Smooth muscle cell (in vitro differentiated cells): ENCODE results near the gene TMEM121. TPM values are rescaled to one million over a fixed set of nuclear protein-coding genes. Genes with fewer than 3 reads are reported as not detected.

ENCODE experiments used
- DNase-seq: peaks from one replicate; lab custom pipeline; 2025; ENCODE audit not compliant: unreplicated experiment; lab: John Stamatoyannopoulos, UW
- H2AFZ ChIP-seq: fragments of 200-600 bp; sonication (generic); 2 replicates; pipeline ENCODE4 v1.6.0; 2016; ENCODE audit warnings: antibody characterized with exemption, low read depth, mild to moderate bottlenecking
- H3F3A ChIP-seq: fragments of 200-600 bp; sonication (generic); 2 replicates; pipeline ENCODE4 v1.6.0; 2017; ENCODE audit warnings: antibody characterized with exemption, low read depth
- H3K27ac ChIP-seq: fragments of 200-600 bp; sonication (generic); 2 replicates; pipeline ENCODE4 v1.5.1; 2016; ENCODE audit warnings: low read depth, mild to moderate bottlenecking
- H3K27me3 ChIP-seq: fragments of 200-600 bp; sonication (generic); 2 replicates; pipeline ENCODE4 v1.6.1; 2016; ENCODE audit warnings: low read depth, mild to moderate bottlenecking
- H3K36me3 ChIP-seq: fragments of 200-600 bp; sonication (generic); 2 replicates; pipeline ENCODE4 v1.5.1; 2016; ENCODE audit warnings: low read depth
- H3K4me1 ChIP-seq: fragments of 200-600 bp; sonication (generic); 2 replicates; pipeline ENCODE4 v1.5.1; 2016; ENCODE audit warnings: low read depth
- H3K4me2 ChIP-seq: fragments of 200-600 bp; sonication (generic); 2 replicates; pipeline ENCODE4 v1.6.0; 2016; ENCODE audit warnings: mild to moderate bottlenecking
- H3K4me3 ChIP-seq: fragments of 200-600 bp; sonication (generic); 2 replicates; pipeline ENCODE4 v1.5.1; 2016; ENCODE audit warnings: mild to moderate bottlenecking
- H3K79me2 ChIP-seq: fragments of 200-600 bp; sonication (generic); 2 replicates; pipeline ENCODE4 v1.6.0; 2016; ENCODE audit warnings: low read depth, mild to moderate bottlenecking
- H3K9ac ChIP-seq: fragments of 200-600 bp; sonication (generic); 2 replicates; pipeline ENCODE4 v1.6.0; 2016; ENCODE audit warnings: low read depth
- H3K9me3 ChIP-seq: fragments of 200-600 bp; sonication (generic); replicated peaks from 2 replicates; pipeline ENCODE4 v1.5.1; 2016; ENCODE audit warnings: low read depth
- H4K20me1 ChIP-seq: fragments of 200-600 bp; sonication (generic); 2 replicates; pipeline ENCODE4 v1.6.0; 2016; ENCODE audit warnings: low read depth
- CTCF ChIP-seq: fragments of 200-600 bp; sonication (generic); IDR thresholded peaks from 2 replicates; pipeline ENCODE4 v1.5.1; 2017; ENCODE audit warnings: borderline replicate concordance, mild to moderate bottlenecking, antibody characterized with exemption; ENCODE audit not compliant: insufficient read depth, poor library complexity, severe bottlenecking
- WGBS: methylation state at CpG from one replicate; pipeline ENCODE4 v1.1.7; 2016; ENCODE audit warnings: low lambda C conversion rate; 5-methylcytosine and 5-hydroxymethylcytosine counted together
- polyA plus RNA-seq: library from polyadenylated mRNA; unstranded; fragments of >200 nt; fragmentation: Nextera tagmentation; extraction: Ambion mirVana; gene quantifications from 2 replicates; pipeline ENCODE4 v1.2.1, GENCODE V29; 2016
- total RNA-seq: library from RNA; depleted of rRNA; stranded (reverse); fragments of >200 nt; gene quantifications from 2 replicates; pipeline ENCODE4 v1.2.3, GENCODE V29; 2014

Gene TMEM121
- total and polyA plus RNA-seq, 2 experiments from 2014 or later: 2.6 to 12.1 TPM

- Histone ChIP-seq H4K20me1 (no peaks in the 10 kb centered on the region), H3K27me3 (no peaks in the 10 kb centered on the region), H3K4me1 (no peaks in the 10 kb centered on the region), H3K36me3 (no peaks in the 10 kb centered on the region), H3K27ac (no peak overlapping the region), H3K4me3 (no peak overlapping the region), H3K79me2 (no peaks in the 10 kb centered on the region), H3K9ac (no peak overlapping the region), H3K4me2 (no peak overlapping the region), H2AFZ (no peak overlapping the region), H3F3A (no peaks in the 10 kb centered on the region), H3K9me3 (no peaks in the 10 kb centered on the region)
- 84% methylated on average over 9 of the region's 9 CpGs for WGBS
- no peak for DNase-seq
- TF ChIP-seq CTCF: no peak
Measured at GRCh38 chr14:105525326-105525725, 1.1 kb upstream of the TMEM121 start.

GRCh38 chr14:105526776-105527380, 495 bp downstream of the TMEM121 start:
- no peaks in the 10 kb centered on the region for H3F3A ChIP-seq
- H3K9me3 ChIP-seq: no peaks in the 10 kb centered on the region
- peak overlapping the region; percentile 40 for H3K4me3 ChIP-seq
- no peaks in the 10 kb centered on the region for H3K27me3 ChIP-seq
- H3K79me2 ChIP-seq: no peaks in the 10 kb centered on the region
- no peaks in the 10 kb centered on the region for H4K20me1 ChIP-seq
- H3K27ac ChIP-seq: no peak overlapping the region
- WGBS: 85% methylated on average over 20 of the region's 48 CpGs
- TF ChIP-seq CTCF: no peak
- DNase-seq: no peak
- H3K4me1 ChIP-seq: no peaks in the 10 kb centered on the region
- no peaks in the 10 kb centered on the region for H3K36me3 ChIP-seq
- peak overlapping the region; percentile 81 for H3K4me2 ChIP-seq
- no peak overlapping the region for H3K9ac ChIP-seq
- H2AFZ ChIP-seq: no peak overlapping the region

- no peak for DNase-seq
- no peak for TF ChIP-seq CTCF
- Histone ChIP-seq H3K27me3 (no peaks in the 10 kb centered on the region), H3K27ac (no peak overlapping the region), H2AFZ (no peak overlapping the region), H4K20me1 (no peaks in the 10 kb centered on the region), H3K36me3 (no peaks in the 10 kb centered on the region), H3K4me2 (peak overlapping the region; percentile 81), H3K79me2 (no peaks in the 10 kb centered on the region), H3K9me3 (no peaks in the 10 kb centered on the region), H3K4me3 (peak overlapping the region; percentile 40), H3K9ac (no peak overlapping the region), H3K4me1 (no peaks in the 10 kb centered on the region), H3F3A (no peaks in the 10 kb centered on the region)
- WGBS: 78% methylated on average over 17 of the region's 23 CpGs
Measured at GRCh38 chr14:105527381-105527825, 1.0 kb downstream of the TMEM121 start.
